ENCODE measurements around the gene RFC3.

DNA sequence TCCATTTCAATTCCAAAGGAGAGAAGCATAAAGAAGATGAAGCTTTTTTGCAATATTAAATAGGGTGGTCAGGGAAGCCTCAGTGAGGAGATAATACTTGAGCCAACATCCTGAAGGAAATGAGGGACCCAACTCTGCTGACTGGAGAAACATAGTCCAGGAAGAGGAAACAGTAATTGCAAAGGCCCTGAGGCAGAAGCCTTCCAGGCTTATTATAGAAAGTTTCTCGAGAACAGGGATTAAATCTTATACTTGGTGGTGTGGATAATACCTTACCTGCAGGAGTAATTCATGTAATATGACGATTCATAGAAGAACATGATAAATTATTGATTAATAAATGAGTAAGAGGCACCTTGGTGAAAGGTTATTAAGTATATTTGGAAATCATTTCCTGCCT, 1.0 kb upstream of the RFC3 start:
- no peak for TF ChIP-seq POLR2AphosphoS5 (IDR thresholded peaks at IDR 0.05)
- TF ChIP-seq CTCF (IDR thresholded peaks at IDR 0.05): no peak
